Lung microvascular endothelial cell (primary cell): ENCODE results near the gene RIMS4. TPM values are rescaled to one million over a fixed set of nuclear protein-coding genes. Genes with fewer than 3 reads are reported as not detected.

Experiments used
- DNase-seq, 2 donors: peaks; one replicate each; pipeline versions ENCODE4 v3.0.0 to v3.0.0-alpha.2; 2010; ENCODE audit warnings: low read depth in 2 of 2
- total RNA-seq: library from RNA; depleted of rRNA; stranded (reverse); fragments of >200 nt; gene quantifications from 2 replicates; pipeline ENCODE4 v1.2.1, GENCODE V29; 2014

Gene RIMS4
- total RNA-seq, result under 0.01 TPM in 1 of 2 replicates, not detected in the other

GRCh38 chr20:44810391-44811149 is at the start of gene RIMS4:
RIMS4 (minus strand) TSS chr20:44810546; CDS start chr20:44810271, 275 bp downstream.
- DNase-seq, result peak in 1 of 2 donors; percentile 7

GRCh38 chr20:44858606-44859360 is 48.4 kb upstream of the RIMS4 start:
- DNase-seq, result peak in 1 of 2 donors; percentile 14

- no peak for DNase-seq
These were observed 46.6 kb upstream of the RIMS4 start for GRCh38 chr20:44856856-44857448.

GRCh38 chr20:44856442-44856841 is 46.1 kb upstream of the RIMS4 start:
- no peak for DNase-seq

- DNase-seq, result no peak
These were observed 41.2 kb upstream of the RIMS4 start for GRCh38 chr20:44851545-44851944.

- no peak for DNase-seq
These were observed 40.5 kb upstream of the RIMS4 start for GRCh38 chr20:44850837-44851236.

GRCh38 chr20:44850272-44850671 is 39.9 kb upstream of the RIMS4 start:
- DNase-seq, result no peak

GRCh38 chr20:44849703-44850102 is 39.4 kb upstream of the RIMS4 start:
- no peak for DNase-seq

GRCh38 chr20:44848254-44849015 is 38.1 kb upstream of the RIMS4 start:
- DNase-seq, result no peak

- DNase-seq, result no peak
These were observed 33.5 kb upstream of the RIMS4 start for GRCh38 chr20:44843876-44844275.

- no peak for DNase-seq
These were observed 31.6 kb upstream of the RIMS4 start for GRCh38 chr20:44841955-44842354.

GRCh38 chr20:44840826-44841225 is 30.5 kb upstream of the RIMS4 start:
- no peak for DNase-seq

- no peak for DNase-seq
These were observed 29.1 kb upstream of the RIMS4 start for GRCh38 chr20:44839481-44839880.

GRCh38 chr20:44838521-44838920 is 28.2 kb upstream of the RIMS4 start:
- DNase-seq, result no peak

GRCh38 chr20:44837946-44838345 is 27.6 kb upstream of the RIMS4 start:
- no peak for DNase-seq

- DNase-seq, result no peak
These were observed 26.3 kb upstream of the RIMS4 start for GRCh38 chr20:44836601-44837120.

- no peak for DNase-seq
These were observed 25.4 kb upstream of the RIMS4 start for GRCh38 chr20:44835661-44836221.

GRCh38 chr20:44835116-44835515 is 24.8 kb upstream of the RIMS4 start:
- no peak for DNase-seq

- no peak for DNase-seq
These were observed 24.3 kb upstream of the RIMS4 start for GRCh38 chr20:44834693-44835092.

- DNase-seq, result no peak
These were observed 23.1 kb upstream of the RIMS4 start for GRCh38 chr20:44833437-44833836.

- peak in 1 of 2 donors; percentile 6 for DNase-seq
These were observed 22.4 kb upstream of the RIMS4 start for GRCh38 chr20:44832724-44833123.
